Erythroblast (primary cell): ENCODE results near the gene CAMKMT.

ENCODE experiments used
- GATA1 ChIP-seq: IDR thresholded peaks from 2 replicates; pipeline ENCODE4 v1.6.1; 2011; ENCODE audit warnings: low read depth, mild to moderate bottlenecking, control low read depth, low read length, moderate library complexity
- POLR2A ChIP-seq: IDR thresholded peaks from 2 replicates; pipeline ENCODE4 v1.6.1; 2011; ENCODE audit warnings: mild to moderate bottlenecking, low read length

- TF ChIP-seq POLR2A: no peak
- no peak for TF ChIP-seq GATA1
Observed at GRCh38 chr2:44441200-44441599, 79.5 kb downstream of the CAMKMT start.
